MM.1S (cell line): ENCODE data around the gene SLC6A20.

ENCODE experiments used
- DNase-seq: peaks from one replicate; pipeline ENCODE4 v3.0.0-alpha.2; 2015
- H2AFZ ChIP-seq: fragments of 300-600 bp; sonication (generic); 2 replicates; pipeline ENCODE4 v1.6.0; 2016; ENCODE audit warnings: antibody characterized with exemption, low read length
- H3F3A ChIP-seq: fragments of 300-600 bp; sonication (generic); 2 replicates; pipeline ENCODE4 v1.6.1; 2016; ENCODE audit warnings: mild to moderate bottlenecking, antibody characterized with exemption, low read length, moderate library complexity, mixed read lengths; ENCODE audit not compliant: insufficient read depth
- H3K27ac ChIP-seq: fragments of 300-600 bp; sonication (generic); 2 replicates; pipeline ENCODE4 v1.5.1; 2016; ENCODE audit warnings: mild to moderate bottlenecking, low read length
- H3K27me3 ChIP-seq: fragments of 300-600 bp; sonication (generic); replicated peaks from 2 replicates; pipeline ENCODE4 v1.6.0; 2016; ENCODE audit warnings: low read length; ENCODE audit not compliant: insufficient read depth
- H3K36me3 ChIP-seq: fragments of 300-600 bp; sonication (generic); replicated peaks from 2 replicates; pipeline ENCODE4 v1.6.1; 2016; ENCODE audit warnings: mild to moderate bottlenecking, low read length, mixed read lengths; ENCODE audit not compliant: insufficient read depth
- H3K4me1 ChIP-seq: fragments of 300-600 bp; sonication (generic); 2 replicates; pipeline ENCODE4 v1.6.1; 2016; ENCODE audit warnings: low read length, mixed read lengths
- H3K4me2 ChIP-seq: fragments of 300-600 bp; sonication (generic); 2 replicates; pipeline ENCODE4 v1.6.0; 2016; ENCODE audit warnings: low read depth, low read length
- H3K4me3 ChIP-seq: fragments of 300-600 bp; sonication (generic); 2 replicates; pipeline ENCODE4 v1.5.1; 2016; ENCODE audit warnings: low read length, mixed read lengths
- H3K79me2 ChIP-seq: fragments of 300-600 bp; sonication (generic); 2 replicates; pipeline ENCODE4 v1.6.1; 2016; ENCODE audit warnings: mixed run types, low read length, mixed read lengths
- H3K9ac ChIP-seq: fragments of 300-600 bp; sonication (generic); 2 replicates; pipeline ENCODE4 v1.6.1; 2016; ENCODE audit warnings: low read length, mixed read lengths
- H3K9me2 ChIP-seq: fragments of 300-600 bp; sonication (generic); replicated peaks from 2 replicates; pipeline ENCODE4 v1.6.1; 2016; ENCODE audit warnings: mild to moderate bottlenecking, low read length, mixed read lengths; ENCODE audit not compliant: insufficient read depth
- H3K9me3 ChIP-seq: fragments of 300-600 bp; sonication (generic); replicated peaks from 2 replicates; pipeline ENCODE4 v1.6.1; 2016; ENCODE audit warnings: mild to moderate bottlenecking, low read length, mixed read lengths; ENCODE audit not compliant: insufficient read depth
- H4K20me1 ChIP-seq: fragments of 300-600 bp; sonication (generic); 2 replicates; pipeline ENCODE4 v1.6.1; 2016; ENCODE audit warnings: mild to moderate bottlenecking, low read length, moderate library complexity, mixed read lengths; ENCODE audit not compliant: insufficient read depth
- CTCF ChIP-seq: fragments of 300-600 bp; sonication (generic); IDR thresholded peaks from 2 replicates; pipeline ENCODE4 v1.5.1; 2016; ENCODE audit warnings: antibody characterized with exemption, low read length, mixed read lengths
- EZH2 ChIP-seq: fragments of 300-600 bp; sonication (generic); optimal IDR thresholded peaks from 2 replicates; pipeline ENCODE3; 2017; ENCODE audit warnings: low read depth, mild to moderate bottlenecking, antibody characterized with exemption, low read length, mixed read lengths
- EZH2phosphoT487 ChIP-seq: fragments of 300-600 bp; sonication (generic); IDR thresholded peaks from 2 replicates; pipeline ENCODE4 v1.6.1; 2018; ENCODE audit warnings: antibody characterized with exemption, low read length

SLC6A20 gene

DNA sequence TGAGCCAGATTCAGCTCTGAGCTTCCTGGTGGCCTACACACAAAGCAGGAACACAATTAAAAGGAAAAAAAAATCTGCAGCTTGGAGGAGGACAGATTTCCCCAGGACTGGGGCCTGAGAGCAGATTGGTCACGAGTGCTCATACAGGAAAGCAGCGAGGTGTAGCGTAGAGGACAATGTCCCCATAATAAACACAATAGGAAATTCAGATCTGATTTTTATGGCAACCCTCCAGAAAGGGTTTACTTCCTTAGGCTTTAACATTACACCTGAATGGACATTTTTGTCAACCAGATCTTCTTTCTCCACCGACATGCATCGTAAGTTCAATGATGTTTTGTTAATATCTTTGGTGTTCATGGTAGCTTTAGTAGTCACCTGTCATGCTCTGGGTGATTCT lies 23.3 kb downstream of the SLC6A20 start:
- no peak for DNase-seq
- no peak overlapping the region for H2AFZ ChIP-seq
- no peaks in the 10 kb centered on the region for H3K79me2 ChIP-seq
- no peak for TF ChIP-seq EZH2
- H3K27me3 ChIP-seq = no peaks in the 10 kb centered on the region
- no peak overlapping the region for H3K27ac ChIP-seq
- H3K4me1 ChIP-seq = no peaks in the 10 kb centered on the region
- no peaks in the 10 kb centered on the region for H4K20me1 ChIP-seq
- no peaks in the 10 kb centered on the region for H3K9me2 ChIP-seq
- H3K9me3 ChIP-seq = no peaks in the 10 kb centered on the region
- no peak overlapping the region for H3K4me3 ChIP-seq
- no peaks in the 10 kb centered on the region for H3F3A ChIP-seq
- H3K36me3 ChIP-seq = no peaks in the 10 kb centered on the region
- no peak overlapping the region for H3K9ac ChIP-seq
- H3K4me2 ChIP-seq = no peak overlapping the region

GRCh38 chr3:45772341-45773035 lies 23.8 kb downstream of the SLC6A20 start:
- no peak overlapping the region for H3K4me3 ChIP-seq
- H3K79me2 ChIP-seq = no peaks in the 10 kb centered on the region
- no peaks in the 10 kb centered on the region for H3K36me3 ChIP-seq
- no peaks in the 10 kb centered on the region for H3K9me2 ChIP-seq
- TF ChIP-seq EZH2 = no peak
- TF ChIP-seq CTCF = no peak
- TF ChIP-seq EZH2phosphoT487 = no peak
- no peak for DNase-seq
- no peaks in the 10 kb centered on the region for H3K4me1 ChIP-seq
- H3K4me2 ChIP-seq = no peak overlapping the region
- no peaks in the 10 kb centered on the region for H3K27me3 ChIP-seq
- H3K27ac ChIP-seq = no peak overlapping the region
- H3K9ac ChIP-seq = no peak overlapping the region
- no peaks in the 10 kb centered on the region for H3K9me3 ChIP-seq
- no peak overlapping the region for H2AFZ ChIP-seq
- no peaks in the 10 kb centered on the region for H3F3A ChIP-seq
- H4K20me1 ChIP-seq = no peaks in the 10 kb centered on the region

- no peak overlapping the region for H3K4me3 ChIP-seq
- H3K36me3 ChIP-seq = no peaks in the 10 kb centered on the region
- DNase-seq = no peak
- no peak overlapping the region for H3K9ac ChIP-seq
- H3K27me3 ChIP-seq = no peaks in the 10 kb centered on the region
- no peaks in the 10 kb centered on the region for H3K9me2 ChIP-seq
- H3F3A ChIP-seq = no peaks in the 10 kb centered on the region
- H3K9me3 ChIP-seq = no peaks in the 10 kb centered on the region
- H3K4me2 ChIP-seq = no peak overlapping the region
- H3K79me2 ChIP-seq = no peaks in the 10 kb centered on the region
- TF ChIP-seq CTCF (no peak), EZH2 (no peak), EZH2phosphoT487 (no peak)
- H4K20me1 ChIP-seq = no peaks in the 10 kb centered on the region
- H3K27ac ChIP-seq = no peak overlapping the region
- no peaks in the 10 kb centered on the region for H3K4me1 ChIP-seq
- H2AFZ ChIP-seq = no peak overlapping the region
Observed at GRCh38 chr3:45771831-45772230, 24.5 kb downstream of the SLC6A20 start.

- H3K27me3 ChIP-seq = no peaks in the 10 kb centered on the region
- H3K4me1 ChIP-seq = no peaks in the 10 kb centered on the region
- H3K36me3 ChIP-seq = no peaks in the 10 kb centered on the region
- no peaks in the 10 kb centered on the region for H3K79me2 ChIP-seq
- H3K4me2 ChIP-seq = no peak overlapping the region
- H3K9me3 ChIP-seq = no peaks in the 10 kb centered on the region
- DNase-seq = no peak
- TF ChIP-seq EZH2phosphoT487 = no peak
- TF ChIP-seq CTCF = no peak
- no peak for TF ChIP-seq EZH2
- no peaks in the 10 kb centered on the region for H4K20me1 ChIP-seq
- no peak overlapping the region for H2AFZ ChIP-seq
- no peaks in the 10 kb centered on the region for H3K9me2 ChIP-seq
- H3F3A ChIP-seq = no peaks in the 10 kb centered on the region
- no peak overlapping the region for H3K4me3 ChIP-seq
- H3K9ac ChIP-seq = no peak overlapping the region
- H3K27ac ChIP-seq = no peak overlapping the region
Observed at GRCh38 chr3:45771166-45771775, 25.1 kb downstream of the SLC6A20 start.
